ENCODE results near the gene PKD1.

- TF ChIP-seq POLR2A (IDR thresholded peaks at IDR 0.05) (no peak), CTCF (IDR thresholded peaks at IDR 0.05) (no peak), POLR2AphosphoS5 (IDR thresholded peaks at IDR 0.05) (no peak)
These were observed 48.0 kb upstream of the PKD1 start for GRCh38 chr16:2183671-2184070.
